GM18499 (cell line): ENCODE data around the gene INPP5K.

Experiments
- ATAC-seq: cut with Tn5 transposase; IDR thresholded peaks from one replicate; pipeline ENCODE4 v1.9.1; 2021; ENCODE audit warnings: moderate number of reproducible peaks; ENCODE audit not compliant: insufficient read depth, unreplicated experiment

Gene INPP5K

DNA sequence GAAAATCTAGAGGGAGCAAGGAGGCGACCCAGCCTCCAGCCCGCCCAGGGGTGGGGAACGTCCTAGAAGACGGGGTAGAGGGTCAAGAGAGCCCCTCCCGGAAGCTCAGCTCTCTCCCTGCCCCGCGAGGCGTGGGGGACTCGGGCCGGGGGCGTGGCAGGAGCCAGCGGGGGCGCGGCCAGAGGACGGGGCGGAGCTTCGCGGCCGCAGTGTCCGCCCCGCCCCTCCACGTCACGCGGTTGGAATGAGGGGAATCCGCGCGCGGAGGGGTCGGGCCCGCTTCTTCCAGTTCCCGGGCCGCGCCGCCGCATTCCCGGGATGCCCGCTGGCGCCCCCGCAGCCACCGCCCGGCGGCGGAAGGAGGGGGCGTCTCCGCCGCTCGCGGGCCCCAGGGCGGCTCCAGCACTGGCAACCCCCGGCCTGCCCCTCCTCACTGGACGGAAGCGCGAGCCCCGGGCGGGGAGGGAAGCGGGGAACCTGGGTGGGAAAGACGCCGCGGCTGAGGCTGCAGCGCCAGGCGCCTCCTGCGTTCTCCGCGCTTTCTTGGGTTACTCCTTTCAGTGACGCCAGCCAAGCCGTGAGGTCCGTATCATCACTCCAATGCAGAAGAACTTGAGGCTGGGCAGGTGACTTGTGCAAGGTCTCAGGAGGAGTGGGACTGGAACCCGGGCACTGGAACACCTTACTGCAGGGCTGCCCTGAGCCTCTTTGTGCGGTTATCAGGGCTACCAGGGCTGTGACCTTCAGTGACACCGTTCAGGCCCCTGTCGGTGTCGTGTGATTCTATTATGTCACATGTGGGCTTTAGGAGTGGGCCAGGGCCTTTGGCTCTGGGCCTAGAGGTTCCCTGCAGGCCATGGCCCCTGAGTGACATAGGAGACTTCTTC lies 28.2 kb downstream of the INPP5K start:
- ATAC-seq = no peak

GRCh38 chr17:1486802-1487695 lies 29.4 kb downstream of the INPP5K start:
- ATAC-seq = no peak

DNA sequence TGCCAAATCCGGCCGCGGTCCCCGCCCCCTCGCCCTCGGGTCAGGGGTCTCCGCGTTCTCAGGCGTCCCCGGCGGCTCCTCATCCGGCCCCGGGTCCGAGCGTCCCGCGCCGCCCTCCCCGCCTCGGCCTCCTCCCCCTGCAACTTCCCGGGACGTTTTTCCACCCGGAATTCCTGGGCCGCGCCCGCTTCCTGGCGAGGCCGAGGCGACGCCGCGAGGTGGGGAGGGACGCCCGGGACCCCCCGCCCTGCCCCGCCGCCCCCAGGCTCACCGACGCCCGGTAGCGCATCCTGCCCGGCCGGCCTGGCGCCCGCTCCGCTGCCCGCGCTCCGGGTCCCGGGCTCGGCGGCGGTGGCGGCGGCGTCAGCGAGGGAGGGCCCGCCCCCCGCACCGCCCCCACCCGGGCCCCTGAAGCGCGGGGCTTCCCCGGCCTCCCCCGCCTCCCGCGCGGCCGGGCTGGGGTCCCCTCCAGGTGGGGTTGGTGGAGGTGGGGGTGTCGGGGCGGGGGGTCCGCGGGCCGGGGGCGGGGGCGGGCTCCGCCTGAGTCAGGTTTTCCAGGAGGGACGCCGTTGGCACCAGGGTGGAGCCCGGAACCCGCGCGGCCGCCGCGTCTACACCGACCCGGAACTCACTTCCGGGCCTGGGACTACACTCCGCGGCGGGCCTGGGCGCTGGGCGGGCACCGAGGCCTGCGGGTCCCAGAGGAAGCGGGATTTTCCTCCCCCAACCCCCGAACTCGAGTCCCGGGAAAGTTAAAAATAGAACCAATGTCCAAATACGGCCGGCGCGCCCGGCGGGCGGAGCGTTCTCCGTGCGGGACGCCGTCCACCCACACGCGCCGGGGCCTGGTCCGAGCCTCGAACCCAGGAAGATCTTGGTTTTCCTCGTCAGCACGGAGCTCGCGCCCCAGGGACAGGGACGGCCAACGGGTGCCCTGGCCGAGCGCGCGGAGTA lies 30.7 kb downstream of the INPP5K start:
- no peak for ATAC-seq

GRCh38 chr17:1484676-1485422 lies 31.6 kb downstream of the INPP5K start:
- peak; percentile 43 for ATAC-seq

GRCh38 chr17:1484060-1484535 lies 32.3 kb downstream of the INPP5K start:
- ATAC-seq = no peak

GRCh38 chr17:1482680-1483079 lies 33.7 kb downstream of the INPP5K start:
- ATAC-seq = no peak

DNA sequence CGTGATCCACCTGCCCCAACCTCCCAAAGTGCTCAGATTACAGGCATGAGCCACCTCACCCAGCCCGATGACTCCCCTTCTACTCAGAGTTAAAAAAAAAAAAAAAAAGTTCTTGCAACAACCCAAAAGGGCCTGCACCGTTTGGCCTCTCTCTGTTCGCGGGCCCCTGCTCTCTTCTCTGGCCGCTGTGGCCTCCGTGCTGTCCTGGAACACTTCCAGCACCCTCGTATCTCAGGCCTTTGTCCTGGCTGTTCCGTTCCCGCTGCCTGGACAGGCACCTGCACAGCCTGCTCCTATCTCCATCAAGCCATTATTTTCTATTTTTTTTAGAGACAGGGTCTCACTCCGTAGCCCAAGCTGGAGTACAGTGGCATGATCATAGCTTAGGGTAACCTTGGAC lies 34.7 kb downstream of the INPP5K start:
- ATAC-seq = no peak

- ATAC-seq = no peak
Observed at GRCh38 chr17:1480747-1481465, 35.5 kb downstream of the INPP5K start.

DNA sequence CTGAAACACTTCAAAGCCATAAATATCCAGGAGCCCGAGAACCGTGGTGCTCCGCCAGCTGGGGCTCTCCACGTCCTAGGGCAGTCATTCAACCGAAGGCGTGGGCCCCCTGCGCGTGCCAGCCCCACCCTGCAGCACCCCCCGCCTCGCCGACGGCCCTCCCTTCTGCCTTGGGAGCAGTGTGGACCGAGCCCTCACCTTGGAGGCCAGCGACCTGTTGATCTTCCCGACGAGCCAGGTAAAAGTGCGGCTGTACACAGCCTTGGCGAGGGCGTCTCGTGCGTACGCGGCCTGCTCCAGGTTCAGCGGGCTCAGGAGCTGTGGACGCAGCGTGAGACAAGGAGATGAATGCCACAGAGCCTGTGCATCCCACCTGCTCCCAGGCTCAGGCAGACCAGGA lies 38.0 kb downstream of the INPP5K start:
- ATAC-seq = no peak

DNA sequence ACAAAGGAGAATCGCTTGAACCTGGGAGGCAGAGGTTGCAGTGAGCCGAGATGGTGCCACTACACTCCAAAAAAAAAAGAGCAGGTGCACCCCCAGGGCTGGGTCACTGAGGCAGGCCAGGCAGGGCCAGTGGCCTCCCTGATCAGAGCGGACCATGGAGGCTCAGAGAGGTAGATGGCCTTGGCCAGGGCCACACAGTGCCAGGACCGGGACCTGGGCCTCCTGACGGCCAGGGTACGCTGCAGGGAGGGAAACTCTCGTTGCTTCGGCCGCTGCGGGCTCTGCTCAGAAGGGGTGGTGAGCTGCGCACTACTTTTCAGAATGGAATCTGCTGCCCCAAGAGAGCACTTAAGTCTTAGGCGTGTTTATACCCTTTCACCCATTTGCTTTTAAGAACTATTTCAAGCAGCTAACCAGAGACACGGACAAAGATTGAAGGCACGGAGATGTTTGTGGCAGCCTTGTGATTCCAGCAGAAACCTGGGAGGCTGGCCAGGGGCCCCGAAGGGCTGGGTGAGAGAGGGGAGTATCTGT lies 41.0 kb downstream of the INPP5K start:
- ATAC-seq = no peak

DNA sequence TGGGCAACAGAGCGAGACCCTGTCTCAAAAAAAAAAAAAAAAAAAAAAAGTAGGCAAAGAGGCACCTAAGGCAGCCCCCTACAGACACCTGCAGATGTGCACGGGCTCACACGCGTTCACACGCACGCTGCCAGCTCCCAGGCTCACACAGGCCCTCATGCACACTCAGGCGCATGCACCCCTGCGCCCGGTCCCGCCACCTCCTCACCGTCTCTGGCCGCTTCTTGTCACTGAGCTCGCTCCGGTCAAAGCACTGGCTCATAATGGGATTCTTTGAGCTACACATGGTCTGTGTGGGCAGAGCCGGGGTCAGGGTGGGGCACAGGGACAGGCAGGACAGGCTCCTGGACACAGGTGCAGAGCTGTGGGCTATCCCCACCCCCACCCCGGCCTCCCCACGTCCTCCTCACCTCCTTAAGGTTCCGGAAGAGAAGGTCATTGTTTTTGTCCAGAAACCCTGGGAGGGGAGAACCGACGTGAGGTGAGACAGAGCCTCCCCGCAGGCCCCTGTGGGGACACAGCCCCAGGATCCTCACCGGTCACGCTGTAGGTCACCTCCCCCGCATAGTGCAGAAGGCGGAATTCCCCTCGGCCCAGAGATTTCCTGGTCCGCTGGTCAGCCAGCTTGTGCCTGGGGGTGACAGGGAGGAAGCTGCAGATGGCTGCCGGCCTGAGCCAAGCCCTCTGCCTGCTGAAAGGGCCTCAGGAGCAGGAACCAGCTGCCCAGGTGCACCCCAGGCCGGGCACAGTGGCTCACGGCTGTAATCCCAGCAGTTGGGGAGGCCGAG lies 41.8 kb downstream of the INPP5K start:
- ATAC-seq = no peak

GRCh38 chr17:1473841-1474240 lies 42.6 kb downstream of the INPP5K start:
- no peak for ATAC-seq

GRCh38 chr17:1473170-1473569 lies 43.2 kb downstream of the INPP5K start:
- ATAC-seq = no peak

DNA sequence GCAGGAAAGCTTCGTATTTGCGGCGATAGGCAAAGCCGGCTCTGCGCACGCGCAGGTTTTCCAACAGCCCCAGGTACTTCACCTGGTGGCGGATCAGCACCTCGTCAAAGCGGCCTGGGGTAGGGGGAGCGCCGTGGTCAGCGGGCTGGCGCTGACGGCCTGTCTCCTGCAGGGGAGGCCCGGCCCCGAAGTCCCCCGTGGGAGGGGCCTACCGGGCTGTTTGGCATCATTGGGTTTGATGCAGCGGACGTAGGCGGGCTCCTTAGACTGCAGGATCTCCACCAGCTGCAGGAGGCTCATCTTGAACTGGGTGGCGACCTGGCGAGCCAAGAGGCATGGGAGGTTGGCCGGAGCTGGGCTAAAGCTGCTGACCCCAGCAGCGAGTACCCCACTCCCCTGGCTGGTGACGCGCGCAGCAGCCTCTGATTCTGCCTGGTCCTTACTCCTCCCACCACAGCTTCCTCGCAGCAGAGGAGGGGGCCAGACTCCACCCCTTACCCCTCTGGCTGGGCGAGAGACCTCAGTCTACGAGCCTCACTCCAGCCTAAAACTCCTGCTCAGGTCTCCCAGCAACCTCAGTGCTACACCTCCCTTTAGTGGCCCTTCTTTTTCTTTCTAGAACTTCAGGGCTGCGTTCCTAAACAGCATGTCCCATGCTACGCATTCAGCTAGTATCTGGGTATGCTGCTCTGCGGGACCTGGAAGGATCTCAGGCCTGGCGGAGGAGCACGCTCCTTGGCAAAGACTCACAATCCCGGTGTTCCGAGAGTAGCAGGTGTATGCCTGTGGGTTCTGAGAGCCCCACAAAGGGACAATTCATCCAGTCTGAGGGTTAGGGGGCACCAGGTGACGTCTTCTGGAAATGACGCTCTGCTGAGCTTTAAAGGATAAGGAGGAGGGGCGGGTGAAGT lies 44.2 kb downstream of the INPP5K start:
- ATAC-seq = no peak

DNA sequence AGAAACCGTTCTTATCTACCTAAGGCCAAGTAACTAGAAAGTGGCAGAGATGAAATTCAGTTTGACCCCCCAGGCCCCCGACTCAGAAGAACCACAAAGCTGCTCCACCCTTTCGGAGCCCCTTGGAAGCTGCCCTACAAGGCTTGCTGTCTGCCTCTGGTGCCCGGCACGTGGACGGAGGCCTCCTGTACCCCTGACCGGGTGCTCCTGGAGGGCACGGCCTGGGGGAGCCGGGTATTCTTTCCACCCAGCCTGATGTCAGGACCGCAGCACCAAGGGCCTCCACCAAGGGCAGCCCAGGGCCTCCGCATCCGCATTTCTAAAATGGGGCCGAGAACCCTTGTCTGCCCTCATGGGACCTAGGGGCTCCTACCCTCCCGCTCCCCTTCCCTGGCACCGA lies 44.9 kb downstream of the INPP5K start:
- ATAC-seq = no peak

DNA sequence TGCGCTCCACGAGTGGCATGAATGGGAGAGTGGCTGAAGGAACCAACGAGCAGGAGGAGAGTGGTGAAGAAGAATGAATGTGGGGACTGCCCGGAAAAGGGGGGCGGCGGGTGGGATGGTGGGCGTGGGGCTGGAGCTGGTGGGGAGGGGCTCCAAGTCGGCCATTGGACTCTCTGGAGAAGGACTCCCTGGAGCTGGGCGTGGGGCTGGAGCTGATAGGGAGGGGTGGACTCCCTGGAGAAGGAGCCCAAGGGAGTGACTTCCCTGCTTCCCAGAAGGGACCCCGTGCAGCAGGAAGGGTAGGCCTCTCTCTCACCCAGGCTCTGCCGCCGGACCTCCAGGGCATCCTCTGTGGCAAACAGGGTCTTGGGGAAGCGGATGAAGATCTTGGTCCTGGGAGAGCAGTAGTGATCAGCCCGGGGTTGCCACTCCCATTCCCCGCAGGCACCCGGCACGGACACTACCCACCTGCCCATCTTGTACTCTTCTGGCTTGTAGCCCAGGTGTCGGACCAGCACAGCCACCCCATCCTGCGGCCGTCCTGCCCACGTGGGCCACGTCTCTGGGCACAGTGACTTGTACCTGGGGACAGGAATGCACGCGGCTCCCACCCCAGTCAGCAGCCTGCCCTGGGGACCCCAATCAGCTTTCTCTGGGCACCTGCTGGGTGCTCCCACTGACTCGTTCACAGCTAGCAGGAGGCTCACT lies 45.5 kb downstream of the INPP5K start:
- no peak for ATAC-seq
